ENCODE measurements around the gene OR5AC2.

OR5AC2 gene

GRCh38 chr3:98056035-98056434 is 30.9 kb upstream of the OR5AC2 start:
- no peak overlapping the region for H3K4me3 ChIP-seq (ENCODE audit: low read depth, low read length)
- TF ChIP-seq CTCF (IDR thresholded peaks at IDR 0.05; ENCODE audit: low read depth, low read length): no peak

- TF ChIP-seq CTCF (IDR thresholded peaks at IDR 0.05; ENCODE audit: low read depth, low read length): no peak
- H3K4me3 ChIP-seq (ENCODE audit: low read depth, low read length): no peak overlapping the region
Measured at GRCh38 chr3:98057631-98058030, 29.3 kb upstream of the OR5AC2 start.

GRCh38 chr3:98058244-98058960 is 28.6 kb upstream of the OR5AC2 start:
- no peak for TF ChIP-seq CTCF (IDR thresholded peaks at IDR 0.05; ENCODE audit: low read depth, low read length)
- H3K4me3 ChIP-seq (ENCODE audit: low read depth, low read length): no peak overlapping the region

- no peak for TF ChIP-seq CTCF (IDR thresholded peaks at IDR 0.05; ENCODE audit: low read depth, low read length)
Measured at GRCh38 chr3:98068824-98069223, 18.1 kb upstream of the OR5AC2 start.

GRCh38 chr3:98070840-98071239 is 16.1 kb upstream of the OR5AC2 start:
- no peak for TF ChIP-seq CTCF (IDR thresholded peaks at IDR 0.05; ENCODE audit: low read depth, low read length)
- H3K4me3 ChIP-seq (ENCODE audit: low read depth, low read length): no peak overlapping the region

More at GRCh38 chr3:98068824-98069223, 18.1 kb upstream of the OR5AC2 start:
- H3K4me3 ChIP-seq (ENCODE audit: low read depth, low read length): no peak overlapping the region

- no peak overlapping the region for H3K4me3 ChIP-seq (ENCODE audit: low read depth, low read length)
- no peak for TF ChIP-seq CTCF (IDR thresholded peaks at IDR 0.05; ENCODE audit: low read depth, low read length)
Measured at GRCh38 chr3:98073486-98073885, 13.5 kb upstream of the OR5AC2 start.

GRCh38 chr3:98095882-98096281 is 8.9 kb downstream of the OR5AC2 start:
- TF ChIP-seq CTCF (IDR thresholded peaks at IDR 0.05; ENCODE audit: low read depth, low read length): no peak
- H3K4me3 ChIP-seq (ENCODE audit: low read depth, low read length): no peak overlapping the region
